ENCODE measurements around the gene GNB1L.
"Not testable (repeated sequence)": the region's sequence is repeated elsewhere in the genome, so short reads cannot be mapped to it uniquely, and the experiment has no call there.

GNB1L gene

DNA sequence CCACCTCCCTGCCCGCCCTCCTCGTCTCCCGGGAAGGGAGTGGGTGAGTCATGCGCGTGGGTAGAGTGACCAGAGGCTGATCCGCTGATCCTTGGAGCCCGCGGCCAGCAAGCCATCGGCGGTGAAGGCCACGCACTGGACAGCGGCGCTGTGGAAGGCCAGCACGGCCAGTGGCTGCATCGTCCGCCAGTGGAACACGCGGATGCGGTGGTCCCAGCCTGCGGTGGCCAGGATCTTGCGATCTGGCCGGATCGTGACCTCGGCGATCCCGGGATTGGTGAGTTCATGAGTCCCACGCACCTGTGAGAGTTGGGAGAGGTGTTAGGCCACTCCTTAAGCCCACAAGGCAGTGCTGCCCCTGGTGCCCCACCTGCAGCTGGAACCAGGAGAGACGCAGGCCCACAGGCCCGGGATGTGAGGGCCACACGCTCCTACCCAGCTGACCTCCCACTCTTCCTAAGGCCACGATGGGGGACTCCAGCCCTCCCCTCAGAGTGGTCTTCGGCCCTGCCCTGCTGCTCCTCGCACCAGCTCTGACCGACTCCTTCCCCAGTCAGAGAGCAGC lies 65.9 kb downstream of the GNB1L start:
- Mint-ChIP-seq H3K27ac (no peak overlapping the region), H3K27me3 (peaks cover 21% of the 10 kb centered on the region), H3K4me1 (no peaks in the 10 kb centered on the region), H3K4me3 (no peak overlapping the region), H3K9me3 (peaks cover 15% of the 10 kb centered on the region), H3K36me3 (peaks cover 67% of the 10 kb centered on the region)
- ATAC-seq: no peak

GRCh38 chr22:19787849-19788141 lies 66.9 kb downstream of the GNB1L start:
- H3K27me3 Mint-ChIP-seq: peaks cover 30% of the 10 kb centered on the region
- H3K4me3 Mint-ChIP-seq: no peak overlapping the region
- H3K4me1 Mint-ChIP-seq: no peaks in the 10 kb centered on the region
- ATAC-seq: no peak
- H3K36me3 Mint-ChIP-seq: peaks cover 58% of the 10 kb centered on the region
- no peak overlapping the region for H3K27ac Mint-ChIP-seq
- H3K9me3 Mint-ChIP-seq: peaks cover 12% of the 10 kb centered on the region

DNA sequence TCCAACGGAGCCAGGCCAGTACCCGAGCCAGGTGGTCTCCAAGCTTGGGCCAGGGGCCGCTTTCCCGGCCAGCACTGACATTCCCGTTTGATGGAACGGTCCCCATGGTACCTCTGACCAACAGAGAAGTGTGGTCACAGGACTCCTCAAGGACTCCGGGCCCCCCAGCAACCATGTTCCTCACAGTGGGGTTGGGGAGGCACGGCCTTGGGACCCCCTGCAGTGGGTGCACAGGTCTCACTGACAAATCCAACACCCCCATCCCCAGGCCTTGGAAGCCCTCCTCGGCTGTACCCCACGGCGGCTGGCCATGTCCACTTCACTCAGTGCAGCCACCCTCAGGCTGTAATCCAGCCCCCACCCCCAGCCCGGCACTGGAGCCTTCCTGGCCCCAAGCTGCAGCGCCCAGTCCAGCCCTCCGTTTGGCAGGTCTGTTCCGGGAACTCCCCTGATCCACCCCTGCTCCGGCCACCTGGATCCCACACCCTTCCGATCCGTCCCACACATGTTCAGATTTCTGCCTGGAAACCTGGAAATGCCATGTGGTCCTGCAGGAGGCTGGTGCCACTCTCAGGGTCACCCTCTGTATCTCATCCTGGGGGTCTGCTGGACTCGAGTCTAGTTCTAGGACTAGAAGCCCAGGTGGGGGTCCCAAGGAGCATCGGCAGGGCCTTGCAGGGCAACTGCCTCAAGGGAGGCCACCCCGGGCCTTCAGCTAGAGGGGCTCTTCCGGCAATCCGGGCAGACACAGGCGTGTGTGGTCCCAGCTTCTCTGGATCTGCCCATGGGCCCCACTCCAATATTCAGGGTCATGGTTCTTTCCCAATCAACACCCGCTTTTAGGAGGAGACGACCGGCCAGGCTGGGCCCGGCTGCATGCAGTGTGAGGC lies 67.5 kb downstream of the GNB1L start:
- Mint-ChIP-seq H3K4me1 (no peaks in the 10 kb centered on the region), H3K27ac (no peak overlapping the region), H3K4me3 (no peak overlapping the region), H3K27me3 (peaks cover 36% of the 10 kb centered on the region), H3K9me3 (peaks cover 7% of the 10 kb centered on the region), H3K36me3 (peaks cover 52% of the 10 kb centered on the region)
- no peak for ATAC-seq

DNA sequence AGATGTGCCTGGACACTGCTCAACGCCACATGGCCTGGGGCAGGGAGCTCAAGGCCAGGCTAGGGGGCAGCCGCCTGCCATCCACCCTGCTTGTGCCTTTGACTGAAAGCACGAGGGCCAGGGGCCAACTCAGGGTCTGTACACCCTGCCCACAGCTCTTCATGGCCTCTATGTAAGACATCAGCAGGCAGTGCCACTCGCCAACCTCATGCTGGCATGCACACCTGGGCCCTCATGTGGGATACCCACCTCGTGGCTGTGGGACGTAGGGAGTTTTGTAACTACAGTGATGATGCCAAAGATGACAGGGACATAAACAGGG lies 68.4 kb downstream of the GNB1L start:
- Mint-ChIP-seq H3K27ac (no peak overlapping the region), H3K9me3 (peaks cover 4% of the 10 kb centered on the region), H3K27me3 (peaks cover 46% of the 10 kb centered on the region), H3K36me3 (peaks cover 43% of the 10 kb centered on the region), H3K4me1 (no peaks in the 10 kb centered on the region), H3K4me3 (no peak overlapping the region)
- ATAC-seq: no peak

DNA sequence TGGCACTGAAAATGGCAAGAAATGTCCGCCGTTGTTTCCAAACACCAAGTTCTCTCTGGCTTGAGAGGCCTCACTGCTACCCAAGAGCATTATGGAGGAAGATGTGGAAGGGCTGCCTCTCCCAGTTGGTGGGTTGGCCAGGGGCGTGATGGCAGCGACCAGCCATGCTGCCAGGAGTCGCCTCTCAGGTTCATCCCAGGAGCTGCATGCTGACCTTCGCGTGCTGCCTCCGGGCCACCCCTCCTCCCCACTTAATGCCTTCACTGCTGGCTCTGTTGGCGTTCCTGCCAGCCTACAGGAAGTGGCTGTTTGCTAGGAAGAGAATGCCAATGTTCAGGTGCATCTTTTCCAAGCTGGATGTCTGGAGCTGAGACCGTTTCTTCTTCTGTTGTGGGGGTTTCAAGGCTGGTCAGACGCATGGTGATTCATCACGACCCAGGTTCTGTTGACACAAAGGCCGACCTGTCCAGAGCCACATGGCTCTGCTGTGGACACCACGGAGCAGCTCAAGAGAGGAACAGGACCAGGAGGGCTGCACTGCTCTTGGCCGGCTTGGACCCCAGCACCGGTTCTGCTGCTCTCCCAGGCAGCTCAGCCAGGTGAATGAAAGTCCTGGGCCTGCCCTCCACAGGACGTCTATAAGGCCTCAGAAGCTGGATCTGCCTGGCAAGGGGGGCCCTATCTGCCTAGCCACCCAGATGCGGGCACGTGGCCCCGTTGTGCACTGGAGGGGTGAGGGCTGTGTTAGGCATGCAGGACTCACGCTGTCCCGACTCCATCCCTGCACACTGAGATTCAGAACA lies 69.0 kb downstream of the GNB1L start:
- ATAC-seq: no peak
- H3K4me1 Mint-ChIP-seq: peaks cover 5% of the 10 kb centered on the region
- H3K4me3 Mint-ChIP-seq: no peak overlapping the region
- no peak overlapping the region for H3K27ac Mint-ChIP-seq
- peaks cover 52% of the 10 kb centered on the region for H3K27me3 Mint-ChIP-seq
- peaks cover 37% of the 10 kb centered on the region for H3K36me3 Mint-ChIP-seq
- H3K9me3 Mint-ChIP-seq: peaks cover 4% of the 10 kb centered on the region

DNA sequence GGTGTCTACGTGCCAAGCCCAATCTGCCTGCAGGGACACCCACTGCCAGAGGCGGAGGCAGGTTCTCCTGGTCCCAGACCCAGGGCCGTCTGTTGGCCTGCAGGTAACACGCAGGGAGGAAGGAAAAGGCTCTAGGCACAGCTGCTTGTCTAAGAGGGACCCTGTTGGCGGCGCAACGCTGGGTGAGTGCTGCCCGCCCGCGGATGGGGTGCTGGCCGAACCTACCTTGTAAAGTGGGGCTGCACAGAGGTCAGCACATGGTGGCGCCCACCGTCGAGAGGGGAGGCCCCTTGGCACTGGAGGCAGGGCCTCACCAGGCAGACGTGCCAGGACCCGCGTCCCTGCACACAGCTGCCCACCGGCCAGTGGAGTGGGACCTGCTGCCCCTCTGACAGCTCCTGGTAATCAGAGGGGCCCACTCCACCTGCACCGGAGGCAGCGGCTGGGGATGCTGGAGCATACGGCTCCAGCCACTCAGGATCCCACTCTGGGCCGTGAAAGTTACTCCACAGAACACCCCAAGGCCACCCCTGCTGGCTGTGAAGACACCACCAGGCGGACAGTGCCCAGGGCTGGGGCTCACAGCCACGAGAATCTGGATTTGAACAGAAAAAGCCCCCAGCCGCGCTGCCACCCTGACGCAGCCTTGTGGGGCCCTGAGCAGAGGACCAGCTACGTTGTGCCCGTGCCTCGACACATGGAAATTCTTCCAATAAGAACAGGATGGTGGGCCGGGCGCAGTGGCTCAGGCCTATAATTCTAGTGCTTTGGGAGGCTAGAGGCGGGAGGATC lies 70.1 kb downstream of the GNB1L start:
- Mint-ChIP-seq H3K27me3 (peaks cover 63% of the 10 kb centered on the region), H3K9me3 (no peaks in the 10 kb centered on the region), H3K36me3 (peaks cover 26% of the 10 kb centered on the region), H3K27ac (no peak overlapping the region), H3K4me1 (peaks cover 10% of the 10 kb centered on the region), H3K4me3 (no peak overlapping the region)
- no peak for ATAC-seq

- H3K36me3 Mint-ChIP-seq: peaks cover 18% of the 10 kb centered on the region
- H3K27me3 Mint-ChIP-seq: peaks cover 71% of the 10 kb centered on the region
- no peak overlapping the region for H3K4me3 Mint-ChIP-seq
- no peak for ATAC-seq
- H3K9me3 Mint-ChIP-seq: no peaks in the 10 kb centered on the region
- H3K27ac Mint-ChIP-seq: no peak overlapping the region
- peaks cover 10% of the 10 kb centered on the region for H3K4me1 Mint-ChIP-seq
Measured at GRCh38 chr22:19783586-19784383, 70.9 kb downstream of the GNB1L start.

- no peak for ATAC-seq
- H3K27me3 Mint-ChIP-seq: peaks cover 74% of the 10 kb centered on the region
- H3K9me3 Mint-ChIP-seq: no peaks in the 10 kb centered on the region
- no peak overlapping the region for H3K4me3 Mint-ChIP-seq
- peaks cover 15% of the 10 kb centered on the region for H3K4me1 Mint-ChIP-seq
- H3K27ac Mint-ChIP-seq: no peak overlapping the region
- peaks cover 6% of the 10 kb centered on the region for H3K36me3 Mint-ChIP-seq
Measured at GRCh38 chr22:19782533-19782932, 72.1 kb downstream of the GNB1L start.

DNA sequence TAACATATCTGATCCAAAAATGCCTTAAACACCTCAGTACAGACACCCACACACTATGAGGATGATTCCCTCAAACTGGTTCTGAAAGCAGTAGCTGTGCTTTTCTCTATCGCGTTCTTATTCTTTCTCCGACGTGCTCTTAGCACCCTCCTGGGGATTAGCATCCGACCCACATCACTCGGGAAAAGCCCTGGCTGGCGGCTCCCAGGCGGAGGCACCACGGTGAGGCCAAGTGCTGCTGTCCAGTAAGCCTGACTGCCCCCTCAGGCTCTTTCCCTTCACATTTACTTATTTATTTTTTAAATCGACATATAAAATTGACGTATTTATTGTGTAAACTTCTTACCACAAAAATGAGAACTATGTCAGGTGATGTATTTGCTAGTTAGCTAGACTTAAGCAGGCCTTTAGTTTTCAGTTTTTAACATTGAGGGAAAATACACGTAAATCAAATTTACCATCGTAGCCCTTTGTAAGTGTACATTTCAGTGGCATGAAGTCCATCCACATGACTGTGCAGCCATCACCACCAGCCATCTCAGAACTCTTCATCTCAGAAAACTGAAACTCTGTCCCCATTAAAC lies 74.9 kb downstream of the GNB1L start:
- no peaks in the 10 kb centered on the region for H3K9me3 Mint-ChIP-seq
- ATAC-seq: no peak
- H3K4me1 Mint-ChIP-seq: peaks cover 29% of the 10 kb centered on the region
- no peaks in the 10 kb centered on the region for H3K36me3 Mint-ChIP-seq
- peaks cover 88% of the 10 kb centered on the region for H3K27me3 Mint-ChIP-seq
- no peak overlapping the region for H3K4me3 Mint-ChIP-seq
- no peak overlapping the region for H3K27ac Mint-ChIP-seq

DNA sequence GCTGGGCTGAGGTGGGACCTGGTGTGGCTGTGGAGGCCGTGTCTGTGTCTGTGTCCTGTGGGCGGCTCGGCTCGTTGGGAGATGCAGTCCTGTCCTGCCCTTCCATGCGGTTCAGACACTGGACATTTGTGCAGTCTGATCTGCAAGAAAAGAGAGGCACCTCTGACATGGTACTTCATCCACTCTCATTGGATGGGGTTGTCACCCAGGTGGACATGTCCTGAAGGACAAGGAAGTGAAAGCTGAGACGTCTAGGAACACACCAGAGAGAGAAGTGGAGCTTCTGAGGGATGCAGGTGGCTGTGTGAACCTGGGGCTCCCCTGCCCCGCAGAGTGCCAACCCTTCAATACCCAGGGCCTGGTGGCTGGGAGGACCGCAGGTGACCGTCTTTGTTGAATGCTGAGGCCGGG lies 75.7 kb downstream of the GNB1L start:
- Mint-ChIP-seq H3K36me3 (no peaks in the 10 kb centered on the region), H3K27me3 (peaks cover 92% of the 10 kb centered on the region), H3K4me1 (peaks cover 36% of the 10 kb centered on the region), H3K27ac (no peak overlapping the region), H3K9me3 (no peaks in the 10 kb centered on the region), H3K4me3 (no peak overlapping the region)
- ATAC-seq: no peak

GRCh38 chr22:19777192-19777591 lies 77.5 kb downstream of the GNB1L start:
- not testable (repeated sequence) for H3K36me3 Mint-ChIP-seq, H3K27ac Mint-ChIP-seq
- peaks cover 53% of the 10 kb centered on the region for H3K4me1 Mint-ChIP-seq

GRCh38 chr22:19776433-19777031 lies 78.1 kb downstream of the GNB1L start:
- Mint-ChIP-seq H3K27ac (no peak overlapping the region), H3K36me3 (no peaks in the 10 kb centered on the region), H3K9me3 (no peaks in the 10 kb centered on the region), H3K4me1 (peaks cover 60% of the 10 kb centered on the region), H3K4me3 (peak overlapping the region; percentile 9), H3K27me3 (peaks cover 92% of the 10 kb centered on the region)
- ATAC-seq: no peak

More at GRCh38 chr22:19777192-19777591, 77.5 kb downstream of the GNB1L start:
- not testable (repeated sequence) for H3K4me3 Mint-ChIP-seq, ATAC-seq, H3K9me3 Mint-ChIP-seq
- H3K27me3 Mint-ChIP-seq: peaks cover 92% of the 10 kb centered on the region

- Mint-ChIP-seq H3K27me3 (peaks cover 92% of the 10 kb centered on the region), H3K4me3 (peak overlapping the region; percentile 9), H3K27ac (no peak overlapping the region), H3K4me1 (peaks cover 55% of the 10 kb centered on the region), H3K36me3 (no peaks in the 10 kb centered on the region), H3K9me3 (no peaks in the 10 kb centered on the region)
- ATAC-seq: peak; percentile 29
Measured at GRCh38 chr22:19775496-19776325, 79.0 kb downstream of the GNB1L start.

All from stimulated activated memory B cell treated with anti-CD40 and anti-IgM and Interleukin-4, amounts not matched to agents 10 μg/mL and 1 μg/mL and 100 μg/mL, for 72 hours (primary cell).